Stomach (tissue), 9 donors: ENCODE measurements around the gene PDIA6. TPM values are rescaled to one million over a fixed set of nuclear protein-coding genes. Genes with fewer than 3 reads are reported as not detected.

Source experiments
- DNase-seq, 2 donors: peaks; one replicate each; pipeline versions ENCODE4 v3.0.0 to v3.0.0-alpha.2; 2013 to 2019
- H3K27ac ChIP-seq, 5 donors: fragments of 200-600 bp in 4 of 5; sonication (generic) in 4 of 5; one replicate each; pipeline ENCODE4 v1.5.1; 2013 to 2019; ENCODE audit warnings: mild to moderate bottlenecking in 1 of 5, moderate library complexity in 1 of 5
- H3K27me3 ChIP-seq, 3 donors: fragments of 200-600 bp; sonication (generic); one replicate each; pipeline ENCODE4 v1.5.1; 2017 to 2019; ENCODE audit warnings: mixed run types in 1 of 3
- H3K36me3 ChIP-seq, 4 donors: fragments of 200-600 bp; sonication (generic); 1 replicate in 3 of 4; 2 replicates in 1 of 4; pipeline ENCODE4 v1.5.1; 2016 to 2019
- H3K4me1 ChIP-seq, 4 donors: fragments of 200-600 bp; sonication (generic); one replicate each; pipeline ENCODE4 v1.5.1; 2016 to 2019
- H3K4me3 ChIP-seq, 4 donors: fragments of 200-600 bp; sonication (generic) in 3 of 4; one replicate each; pipeline ENCODE4 v1.5.1; 2016 to 2019; ENCODE audit warnings: mild to moderate bottlenecking in 1 of 4
- H3K9me3 ChIP-seq, 4 donors: fragments of 200-600 bp; sonication (generic); one replicate each; pipeline ENCODE4 v1.5.1; 2016 to 2019
- CTCF ChIP-seq, 7 experiments: fragments of 450-650 bp in 4 of 7; fragments of 200-600 bp in 3 of 7; sonication (generic) in 3 of 7; IDR thresholded peaks; one replicate each; pipeline ENCODE4 v1.5.1; 2016 to 2019; ENCODE audit warnings: antibody characterized with exemption in 7 of 7, control low read depth in 2 of 7, mild to moderate bottlenecking in 1 of 7
- EP300 ChIP-seq: sonication (generic); formaldehyde crosslinking; IDR thresholded peaks from one replicate; pipeline ENCODE4 v1.6.1; 2017; ENCODE audit warnings: antibody characterized with exemption
- POLR2A ChIP-seq, 4 donors: fragments of 450-650 bp; IDR thresholded peaks; one replicate each; pipeline ENCODE4 v1.6.1; 2016; ENCODE audit warnings: antibody characterized with exemption in 4 of 4, control low read depth in 2 of 4, mild to moderate bottlenecking in 1 of 4, moderate library complexity in 1 of 4
- POLR2AphosphoS5 ChIP-seq, 3 donors: sonication (generic); formaldehyde crosslinking; IDR thresholded peaks; one replicate each; pipeline ENCODE4 v1.6.1; 2016; ENCODE audit warnings: antibody characterized with exemption in 3 of 3
- WGBS, 5 donors: extraction: QIAGEN DNeasy Blood & Tissue Kit in 3 of 5; methylation state at CpG; one replicate each; pipeline versions ENCODE4 v1.1.5 to v1.1.7; 2013 to 2018; 5-methylcytosine and 5-hydroxymethylcytosine counted together
- intact Hi-C: fragments of 100-400 bp; cut with DNase I; formaldehyde crosslinking; loops from one replicate; pipeline ENCODE4 v1.15.1; 2023; ENCODE audit warnings: low total_unique reads
- polyA plus RNA-seq, 3 donors: library from polyadenylated mRNA; stranded (reverse); fragments of 200-250 nt; gene quantifications; one replicate each; pipeline ENCODE4 v1.2.3, GENCODE V29; 2013
- total RNA-seq, 5 donors: library from RNA; depleted of rRNA; stranded (reverse); fragments of >200 nt; gene quantifications; one replicate each; pipeline versions ENCODE4 v1.1.0 to v1.2.3, GENCODE V29; 2014 to 2016
- donor health status: healthy with polysubstance abuse.
- donor health status: Bipolar disorder and iron deficiency.
- donor health status: healthy.

Gene PDIA6
- total and polyA plus RNA-seq, 8 donors, result 37.3 to 272 (median 85.4) TPM

GRCh38 chr2:10755621-10756020 lies 57.0 kb downstream of the PDIA6 start:
- Histone ChIP-seq H3K27me3 (no peaks in the 10 kb centered on the region), H3K4me1 (no peaks in the 10 kb centered on the region), H3K27ac (no peak overlapping the region), H3K4me3 (no peak overlapping the region), H3K9me3 (no peaks in the 10 kb centered on the region), H3K36me3 (no peaks in the 10 kb centered on the region)
- intact Hi-C loops, result no loop called here
- TF ChIP-seq POLR2A (IDR thresholded peaks at IDR 0.05), result no peak
- no peak for TF ChIP-seq EP300
- TF ChIP-seq POLR2AphosphoS5 (IDR thresholded peaks at IDR 0.05), result no peak
- TF ChIP-seq CTCF (IDR thresholded peaks at IDR 0.05), result no peak
- no peak for DNase-seq
- 63 to 86% (median 79%) methylated on average over 7 of the region's 7 CpGs for WGBS, 5 donors

GRCh38 chr2:10753876-10754275 lies 58.7 kb downstream of the PDIA6 start:
- Histone ChIP-seq H3K9me3 (no peaks in the 10 kb centered on the region), H3K4me3 (no peak overlapping the region), H3K27me3 (no peaks in the 10 kb centered on the region), H3K36me3 (no peaks in the 10 kb centered on the region), H3K4me1 (no peaks in the 10 kb centered on the region), H3K27ac (no peak overlapping the region)
- TF ChIP-seq POLR2A (IDR thresholded peaks at IDR 0.05) (no peak), CTCF (IDR thresholded peaks at IDR 0.05) (no peak)
- intact Hi-C loops, result no loop called here
- DNase-seq, result no peak
- WGBS, 5 donors, result 82 to 92% (median 90%) methylated on average over 8 of the region's 8 CpGs

- H3K4me3 ChIP-seq, result no peak overlapping the region
- intact Hi-C loops, result no loop called here
- WGBS, 5 donors, result 51 to 62% (median 57%) methylated on average over 7 of the region's 7 CpGs
- no peaks in the 10 kb centered on the region for H3K27me3 ChIP-seq
- H3K4me1 ChIP-seq, result no peaks in the 10 kb centered on the region
- no peak overlapping the region for H3K27ac ChIP-seq
- no peak for DNase-seq
- no peaks in the 10 kb centered on the region for H3K9me3 ChIP-seq
- no peaks in the 10 kb centered on the region for H3K36me3 ChIP-seq
- TF ChIP-seq CTCF (IDR thresholded peaks at IDR 0.05) (no peak), EP300 (no peak), POLR2A (IDR thresholded peaks at IDR 0.05) (no peak), POLR2AphosphoS5 (IDR thresholded peaks at IDR 0.05) (no peak)
These were observed 59.4 kb downstream of the PDIA6 start for GRCh38 chr2:10753156-10753555.

DNA sequence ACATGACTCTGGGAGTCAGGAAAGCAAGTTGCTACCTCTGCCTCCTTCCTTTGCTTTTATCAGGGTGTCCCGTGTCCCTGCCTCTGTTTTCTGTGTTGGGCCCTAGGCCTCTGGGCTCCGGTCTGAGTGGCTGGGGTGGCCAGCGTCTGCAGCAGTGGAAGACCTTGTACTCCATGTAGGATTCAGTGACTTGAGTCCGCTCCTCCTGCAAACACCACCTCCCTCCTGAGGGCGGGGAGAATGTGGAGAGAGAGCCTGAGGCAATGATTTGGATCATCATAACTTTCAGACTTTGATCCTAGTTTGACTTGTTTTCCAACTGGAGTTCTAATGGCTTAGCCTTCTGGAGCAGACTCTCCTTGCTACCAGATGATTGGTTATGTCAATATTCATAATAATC lies 60.3 kb downstream of the PDIA6 start:
- Histone ChIP-seq H3K4me1 (no peaks in the 10 kb centered on the region), H3K9me3 (no peaks in the 10 kb centered on the region), H3K27me3 (no peaks in the 10 kb centered on the region), H3K27ac (no peak overlapping the region), H3K4me3 (no peak overlapping the region), H3K36me3 (no peaks in the 10 kb centered on the region)
- WGBS, 5 donors, result 73 to 84% (median 81%) methylated on average over 5 of the region's 5 CpGs
- DNase-seq, result no peak
- intact Hi-C loops, result no loop called here
- TF ChIP-seq POLR2A (IDR thresholded peaks at IDR 0.05) (no peak), POLR2AphosphoS5 (IDR thresholded peaks at IDR 0.05) (no peak)

- Histone ChIP-seq H3K27ac (no peak overlapping the region), H3K27me3 (no peaks in the 10 kb centered on the region), H3K4me1 (no peaks in the 10 kb centered on the region), H3K4me3 (no peak overlapping the region), H3K36me3 (no peaks in the 10 kb centered on the region), H3K9me3 (no peaks in the 10 kb centered on the region)
- TF ChIP-seq EP300 (no peak), CTCF (IDR thresholded peaks at IDR 0.05) (no peak), POLR2AphosphoS5 (IDR thresholded peaks at IDR 0.05) (no peak), POLR2A (IDR thresholded peaks at IDR 0.05) (no peak)
- WGBS, 5 donors, result 77 to 88% (median 83%) methylated on average over 6 of the region's 6 CpGs
- DNase-seq, result no peak
- intact Hi-C loops, result no loop called here
These were observed 62.0 kb downstream of the PDIA6 start for GRCh38 chr2:10750610-10751009.
